Left renal pelvis (tissue), 4 donors: ENCODE data around the gene RND2. TPM values are rescaled to one million over a fixed set of nuclear protein-coding genes. Genes with fewer than 3 reads are reported as not detected.
A peak's percentile ranks its signal among the peaks of the same experiment; 100 is the strongest.
"Not testable (repeated sequence)": the region's sequence is repeated elsewhere in the genome, so short reads cannot be mapped to it uniquely, and the experiment has no call there.

Experiments
- DNase-seq, 4 donors: peaks; one replicate each; pipeline ENCODE4 v3.0.0-alpha.2; 2013; ENCODE audit warnings: low read depth in 4 of 4, low spot score in 3 of 4
- polyA plus RNA-seq, 4 donors: library from polyadenylated mRNA; unstranded; fragments of 120-200 nt; gene quantifications; one replicate each; pipeline ENCODE4 v1.2.1, GENCODE V29; 2013; ENCODE audit not compliant: insufficient read length in 4 of 4

RND2 gene
- 1 to 10 TPM; 2.2 to 3.7 (median 3.2) TPM for polyA plus RNA-seq

- peak; percentile 77 to 94 (median 87) for DNase-seq
These were observed at the start of gene RND2 for GRCh38 chr17:43024407-43025289. Gene RND2, plus strand, starts transcription at chr17:43025231. Its CDS starts 117 bp downstream, at chr17:43025348.

GRCh38 chr17:42975265-42975664 lies 49.8 kb upstream of the RND2 start:
- DNase-seq = no peak

- DNase-seq = not testable (repeated sequence)
These were observed 49.3 kb upstream of the RND2 start for GRCh38 chr17:42975701-42976100.

- no peak for DNase-seq
These were observed 45.3 kb upstream of the RND2 start, which contains the start of gene PTGES3L for GRCh38 chr17:42979511-42980273. Gene PTGES3L, minus strand, starts transcription at chr17:42980080. Its CDS starts 27 bp downstream, at chr17:42980053.

GRCh38 chr17:42980274-42980765 lies 44.7 kb upstream of the RND2 start, which contains the start of gene RUNDC1:
Gene RUNDC1, plus strand, starts transcription at chr17:42980565. Its CDS starts 12 bp downstream, at chr17:42980577.
- peak; percentile 73 to 83 (median 78) for DNase-seq

- no peak for DNase-seq
These were observed 44.1 kb upstream of the RND2 start for GRCh38 chr17:42980766-42981397.

- DNase-seq = no peak
These were observed 42.8 kb upstream of the RND2 start for GRCh38 chr17:42982266-42982665.

- no peak for DNase-seq
These were observed 39.8 kb upstream of the RND2 start for GRCh38 chr17:42985225-42985624.

- DNase-seq = no peak
These were observed 35.9 kb upstream of the RND2 start for GRCh38 chr17:42989141-42989540.

GRCh38 chr17:42989726-42990652 lies 35.0 kb upstream of the RND2 start:
- DNase-seq = no peak

- no peak for DNase-seq
These were observed 33.6 kb upstream of the RND2 start for GRCh38 chr17:42991471-42991870.

GRCh38 chr17:42992872-42993271 lies 32.2 kb upstream of the RND2 start:
- no peak for DNase-seq

GRCh38 chr17:42993913-42994312 lies 31.1 kb upstream of the RND2 start:
- DNase-seq = not testable (repeated sequence)

GRCh38 chr17:42997390-42997983 lies 27.5 kb upstream of the RND2 start:
- DNase-seq = no peak

GRCh38 chr17:42997984-42998938 lies 26.8 kb upstream of the RND2 start, which contains the start of gene RPL27:
Gene RPL27, plus strand, starts transcription at chr17:42998419. Its CDS starts 332 bp downstream, at chr17:42998751.
- DNase-seq = peak; percentile 99 to 100 (median 99)

- DNase-seq = no peak
These were observed 26.0 kb upstream of the RND2 start for GRCh38 chr17:42999003-42999525.

- DNase-seq = not testable (repeated sequence)
These were observed 24.1 kb upstream of the RND2 start for GRCh38 chr17:43000894-43001293.
